SU-DHL-6 (cell line): ENCODE measurements around the gene ATP5PF.
"Not testable (repeated sequence)": the region's sequence is repeated elsewhere in the genome, so short reads cannot be mapped to it uniquely, and the experiment has no call there.

Experiments
- H2AFZ ChIP-seq: fragments of 200-600 bp; sonication (generic); 2 replicates; pipeline ENCODE4 v1.6.1; 2014; ENCODE audit warnings: low read depth, mild to moderate bottlenecking, moderate library complexity, mixed read lengths, antibody characterized with exemption, low read length; ENCODE audit not compliant: severe bottlenecking
- H3F3A ChIP-seq: fragments of 200-600 bp; shearing (Covaris generic); 2 replicates; pipeline ENCODE4 v1.6.0; 2016; ENCODE audit warnings: antibody characterized with exemption, mild to moderate bottlenecking; ENCODE audit not compliant: insufficient read depth
- H3K27ac ChIP-seq: fragments of 200-600 bp; sonication (generic); 2 replicates; pipeline ENCODE4 v1.5.1; 2016; ENCODE audit warnings: low read depth, mild to moderate bottlenecking, low read length, moderate library complexity, mixed read lengths
- H3K27me3 ChIP-seq: fragments of 200-600 bp; sonication (generic), shearing (Covaris generic); 2 replicates; pipeline ENCODE4 v1.6.0; 2014; ENCODE audit warnings: mild to moderate bottlenecking, low read length
- H3K36me3 ChIP-seq: fragments of 200-600 bp; sonication (generic); 2 replicates; pipeline ENCODE4 v1.6.1; 2014; ENCODE audit warnings: mild to moderate bottlenecking, low read length, mixed read lengths
- H3K4me2 ChIP-seq: fragments of 300-600, 200-600 bp; shearing (Covaris generic), sonication (generic); 2 replicates; pipeline ENCODE4 v1.6.0; 2014; ENCODE audit warnings: low read length, low read depth, mild to moderate bottlenecking; ENCODE audit not compliant: poor library complexity, severe bottlenecking
- H3K4me3 ChIP-seq: fragments of 200-600 bp; sonication (generic); 2 replicates; pipeline ENCODE4 v1.5.1; 2014; ENCODE audit warnings: antibody characterized with exemption, low read length, mild to moderate bottlenecking, mixed read lengths; ENCODE audit not compliant: insufficient read depth, poor library complexity, severe bottlenecking
- H3K79me2 ChIP-seq: fragments of 200-600 bp; sonication (generic); 2 replicates; pipeline ENCODE4 v1.6.1; 2014; ENCODE audit warnings: mild to moderate bottlenecking, low read length, moderate library complexity; ENCODE audit not compliant: insufficient read depth
- H3K9ac ChIP-seq: fragments of 200-600 bp; sonication (generic); 2 replicates; pipeline ENCODE4 v1.7.0; 2014; ENCODE audit warnings: mild to moderate bottlenecking, low read length
- H3K9me2 ChIP-seq: fragments of 200-600 bp; sonication (generic); replicated peaks from 2 replicates; pipeline ENCODE4 v1.6.1; 2014; ENCODE audit warnings: low read length; ENCODE audit not compliant: insufficient read depth
- H3K9me3 ChIP-seq: fragments of 200-600 bp; sonication (generic); 2 replicates; pipeline ENCODE4 v1.6.1; 2014; ENCODE audit warnings: low read length, mixed read lengths; ENCODE audit not compliant: insufficient read depth
- H4K20me1 ChIP-seq: fragments of 200-600 bp; sonication (generic); 2 replicates; pipeline ENCODE4 v1.6.1; 2014; ENCODE audit warnings: low read depth, mild to moderate bottlenecking, antibody characterized with exemption, low read length, moderate library complexity, mixed read lengths
- CTCF ChIP-seq: fragments of 200-600 bp; sonication (generic); IDR thresholded peaks from one replicate; pipeline ENCODE4 v1.5.1; 2017; ENCODE audit warnings: antibody characterized with exemption, mild to moderate bottlenecking, low read length, moderate library complexity; ENCODE audit not compliant: insufficient read depth, poor library complexity, severe bottlenecking
- EZH2phosphoT487 ChIP-seq: fragments of 200-600 bp; sonication (generic), shearing (Covaris generic); conservative IDR thresholded peaks from 2 replicates; pipeline ENCODE4 v1.6.1; 2018; ENCODE audit warnings: mild to moderate bottlenecking, antibody characterized with exemption, low read length, moderate library complexity, mixed read lengths

Gene ATP5PF

GRCh38 chr21:25717491-25718147 lies 17.1 kb downstream of the ATP5PF start:
- Histone ChIP-seq H3K79me2 (no peaks in the 10 kb centered on the region), H2AFZ (no peak overlapping the region), H4K20me1 (no peaks in the 10 kb centered on the region), H3K36me3 (no peaks in the 10 kb centered on the region), H3K4me2 (no peak overlapping the region), H3K9me2 (no peaks in the 10 kb centered on the region), H3F3A (no peaks in the 10 kb centered on the region), H3K9me3 (no peaks in the 10 kb centered on the region), H3K27me3 (no peaks in the 10 kb centered on the region), H3K9ac (no peak overlapping the region), H3K4me3 (no peak overlapping the region), H3K27ac (no peak overlapping the region)
- no peak for TF ChIP-seq CTCF
- TF ChIP-seq EZH2phosphoT487, result no peak

- H4K20me1 ChIP-seq, H3K79me2 ChIP-seq, H3F3A ChIP-seq, H3K9ac ChIP-seq, H3K9me2 ChIP-seq, H3K36me3 ChIP-seq, H3K4me2 ChIP-seq, H2AFZ ChIP-seq, H3K9me3 ChIP-seq, H3K27me3 ChIP-seq, H3K27ac ChIP-seq, H3K4me3 ChIP-seq: not testable (repeated sequence)
Measured at GRCh38 chr21:25714066-25714465, 20.6 kb downstream of the ATP5PF start.

- H3K27ac ChIP-seq, result no peak overlapping the region
- no peak overlapping the region for H3K4me3 ChIP-seq
- no peak overlapping the region for H3K9ac ChIP-seq
- no peaks in the 10 kb centered on the region for H3K79me2 ChIP-seq
- no peaks in the 10 kb centered on the region for H3K27me3 ChIP-seq
- H2AFZ ChIP-seq, result no peak overlapping the region
- H3K4me2 ChIP-seq, result no peak overlapping the region
- no peak for TF ChIP-seq EZH2phosphoT487
- no peak for TF ChIP-seq CTCF
- no peaks in the 10 kb centered on the region for H3K36me3 ChIP-seq
- no peaks in the 10 kb centered on the region for H4K20me1 ChIP-seq
- H3K9me2 ChIP-seq, result no peaks in the 10 kb centered on the region
- H3F3A ChIP-seq, result no peaks in the 10 kb centered on the region
- H3K9me3 ChIP-seq, result no peaks in the 10 kb centered on the region
Measured at GRCh38 chr21:25710550-25710949, 24.2 kb downstream of the ATP5PF start.

GRCh38 chr21:25709684-25710265 lies 24.9 kb downstream of the ATP5PF start:
- no peaks in the 10 kb centered on the region for H3K27me3 ChIP-seq
- H3K9me2 ChIP-seq, result no peaks in the 10 kb centered on the region
- H3K4me3 ChIP-seq, result no peak overlapping the region
- no peaks in the 10 kb centered on the region for H3K36me3 ChIP-seq
- no peak overlapping the region for H2AFZ ChIP-seq
- TF ChIP-seq EZH2phosphoT487 (no peak), CTCF (no peak)
- no peaks in the 10 kb centered on the region for H3K9me3 ChIP-seq
- H4K20me1 ChIP-seq, result no peaks in the 10 kb centered on the region
- H3K4me2 ChIP-seq, result no peak overlapping the region
- no peaks in the 10 kb centered on the region for H3K79me2 ChIP-seq
- H3K27ac ChIP-seq, result no peak overlapping the region
- H3K9ac ChIP-seq, result no peak overlapping the region
- H3F3A ChIP-seq, result no peaks in the 10 kb centered on the region
